HG02642 (cell line): ENCODE results near the gene COX19.
A peak's percentile ranks its signal among the peaks of the same experiment; 100 is the strongest.

Experiments used
- ATAC-seq: cut with Tn5 transposase; IDR thresholded peaks from one replicate; pipeline ENCODE4 v1.9.1; 2021; ENCODE audit warnings: mild to moderate bottlenecking; ENCODE audit not compliant: unreplicated experiment, poor library complexity

Gene COX19

GRCh38 chr7:974820-975681, at the start of gene COX19:
TSS of gene COX19 (minus strand) at chr7:975549. CDS start at chr7:975509, 40 bp downstream.
- peak; percentile 82 for ATAC-seq

- peak; percentile 58 for ATAC-seq
Measured at GRCh38 chr7:1024331-1024841, 49.0 kb upstream of the COX19 start.

- ATAC-seq: no peak
Measured at GRCh38 chr7:1022801-1023465, 47.6 kb upstream of the COX19 start.

GRCh38 chr7:1022356-1022755, 47.0 kb upstream of the COX19 start:
- no peak for ATAC-seq

GRCh38 chr7:1021931-1022330, 46.6 kb upstream of the COX19 start:
- no peak for ATAC-seq

- ATAC-seq: no peak
Measured at GRCh38 chr7:1021366-1021765, 46.0 kb upstream of the COX19 start.

- ATAC-seq: no peak
Measured at GRCh38 chr7:1020849-1021251, 45.5 kb upstream of the COX19 start.

GRCh38 chr7:1019789-1020610, 44.7 kb upstream of the COX19 start:
- no peak for ATAC-seq

- no peak for ATAC-seq
Measured at GRCh38 chr7:1019255-1019785, 44.0 kb upstream of the COX19 start.

- ATAC-seq: no peak
Measured at GRCh38 chr7:1018334-1018695, 43.0 kb upstream of the COX19 start.

GRCh38 chr7:1017586-1018333, 42.4 kb upstream of the COX19 start:
- ATAC-seq: no peak

- no peak for ATAC-seq
Measured at GRCh38 chr7:1016577-1017531, 41.5 kb upstream of the COX19 start.

GRCh38 chr7:1015196-1016121, 40.1 kb upstream of the COX19 start:
- ATAC-seq: no peak

- ATAC-seq: no peak
Measured at GRCh38 chr7:1014681-1015080, 39.3 kb upstream of the COX19 start.

GRCh38 chr7:1013581-1013980, 38.2 kb upstream of the COX19 start:
- no peak for ATAC-seq

- ATAC-seq: no peak
Measured at GRCh38 chr7:1012716-1013095, 37.4 kb upstream of the COX19 start.

- ATAC-seq: no peak
Measured at GRCh38 chr7:1012004-1012715, 36.8 kb upstream of the COX19 start.
